ACC112 (cell line): ENCODE data around the gene LYAR.

Experiments used
- H2AFZ ChIP-seq: fragments of 200-600 bp; sonication (generic); one replicate; pipeline ENCODE4 v1.6.0; 2017; ENCODE audit warnings: antibody characterized with exemption, low read length; ENCODE audit not compliant: unreplicated experiment
- H3K27ac ChIP-seq: fragments of 200-600 bp; sonication (generic); 2 replicates; pipeline ENCODE4 v1.5.1; 2014; ENCODE audit warnings: low read depth, mild to moderate bottlenecking, antibody characterized with exemption, low read length, moderate library complexity
- H3K27me3 ChIP-seq: fragments of 200-600 bp; sonication (generic); 2 replicates; pipeline ENCODE4 v1.6.1; 2014; ENCODE audit warnings: mild to moderate bottlenecking, antibody characterized with exemption, low read length, moderate library complexity, mixed read lengths; ENCODE audit not compliant: insufficient read depth
- H3K36me3 ChIP-seq: fragments of 200-600 bp; sonication (generic); 2 replicates; pipeline ENCODE4 v1.6.1; 2016; ENCODE audit warnings: mild to moderate bottlenecking, antibody characterized with exemption, low read length, moderate library complexity, mixed read lengths; ENCODE audit not compliant: insufficient read depth
- H3K4me1 ChIP-seq: fragments of 200-600 bp; sonication (generic); one replicate; pipeline ENCODE4 v1.6.1; 2016; ENCODE audit warnings: low read length, mixed read lengths; ENCODE audit not compliant: insufficient read depth, unreplicated experiment, control insufficient read depth
- H3K4me3 ChIP-seq: fragments of 200-600 bp; sonication (generic); 2 replicates; pipeline ENCODE4 v1.5.1; 2014; ENCODE audit warnings: mild to moderate bottlenecking, low read depth, low read length
- H3K79me2 ChIP-seq: fragments of 200-600 bp; sonication (generic); one replicate; pipeline ENCODE4 v1.6.0; 2016; ENCODE audit warnings: low read length; ENCODE audit not compliant: control insufficient read depth, unreplicated experiment, insufficient read depth

Gene LYAR

GRCh38 chr4:4328206-4328605 lies 38.3 kb upstream of the LYAR start:
- no peaks in the 10 kb centered on the region for H3K36me3 ChIP-seq
- H3K4me1 ChIP-seq: no peaks in the 10 kb centered on the region
- H3K4me3 ChIP-seq: no peak overlapping the region
- no peak overlapping the region for H3K27ac ChIP-seq
- H2AFZ ChIP-seq: no peak overlapping the region
- no peaks in the 10 kb centered on the region for H3K79me2 ChIP-seq
- H3K27me3 ChIP-seq: no peaks in the 10 kb centered on the region

- Histone ChIP-seq H3K4me3 (no peak overlapping the region), H2AFZ (no peak overlapping the region), H3K79me2 (no peaks in the 10 kb centered on the region), H3K4me1 (no peaks in the 10 kb centered on the region), H3K36me3 (no peaks in the 10 kb centered on the region), H3K27me3 (no peaks in the 10 kb centered on the region), H3K27ac (no peak overlapping the region)
These were observed 37.7 kb upstream of the LYAR start for GRCh38 chr4:4327652-4328121.

GRCh38 chr4:4326166-4326565 lies 36.2 kb upstream of the LYAR start:
- Histone ChIP-seq H2AFZ (no peak overlapping the region), H3K36me3 (no peaks in the 10 kb centered on the region; the same call in 1 of the 2 replicates), H3K79me2 (no peaks in the 10 kb centered on the region), H3K4me1 (no peaks in the 10 kb centered on the region), H3K27ac (no peak overlapping the region), H3K4me3 (no peak overlapping the region), H3K27me3 (no peaks in the 10 kb centered on the region)

- Histone ChIP-seq H3K79me2 (no peaks in the 10 kb centered on the region), H3K27ac (no peak overlapping the region), H3K36me3 (no peaks in the 10 kb centered on the region; the same call in 1 of the 2 replicates), H2AFZ (no peak overlapping the region), H3K4me3 (no peak overlapping the region), H3K4me1 (no peaks in the 10 kb centered on the region), H3K27me3 (no peaks in the 10 kb centered on the region)
These were observed 35.4 kb upstream of the LYAR start for GRCh38 chr4:4325321-4325720.

GRCh38 chr4:4323705-4324534 lies 34.0 kb upstream of the LYAR start:
- no peaks in the 10 kb centered on the region for H3K79me2 ChIP-seq
- no peak overlapping the region for H2AFZ ChIP-seq
- H3K27ac ChIP-seq: no peak overlapping the region
- no peaks in the 10 kb centered on the region for H3K4me1 ChIP-seq
- H3K27me3 ChIP-seq: no peaks in the 10 kb centered on the region
- no peak overlapping the region for H3K4me3 ChIP-seq
- no peaks in the 10 kb centered on the region; the same call in 1 of the 2 replicates for H3K36me3 ChIP-seq

GRCh38 chr4:4321951-4322688 lies 32.2 kb upstream of the LYAR start:
- Histone ChIP-seq H3K27ac (no peak overlapping the region), H3K79me2 (no peaks in the 10 kb centered on the region), H3K27me3 (no peaks in the 10 kb centered on the region), H3K4me1 (no peaks in the 10 kb centered on the region), H2AFZ (no peak overlapping the region), H3K4me3 (no peak overlapping the region), H3K36me3 (no peaks in the 10 kb centered on the region; the same call in 1 of the 2 replicates)

- Histone ChIP-seq H3K27me3 (no peaks in the 10 kb centered on the region), H3K27ac (no peak overlapping the region), H3K79me2 (no peaks in the 10 kb centered on the region), H2AFZ (no peak overlapping the region), H3K4me3 (no peak overlapping the region), H3K4me1 (no peaks in the 10 kb centered on the region), H3K36me3 (no peaks in the 10 kb centered on the region; the same call in 1 of the 2 replicates)
These were observed 31.2 kb upstream of the LYAR start for GRCh38 chr4:4320951-4321714.

GRCh38 chr4:4320528-4320927 lies 30.6 kb upstream of the LYAR start:
- H2AFZ ChIP-seq: no peak overlapping the region
- no peak overlapping the region for H3K4me3 ChIP-seq
- no peaks in the 10 kb centered on the region for H3K4me1 ChIP-seq
- H3K27me3 ChIP-seq: no peaks in the 10 kb centered on the region
- H3K36me3 ChIP-seq: no peaks in the 10 kb centered on the region; the same call in 1 of the 2 replicates
- no peaks in the 10 kb centered on the region for H3K79me2 ChIP-seq
- H3K27ac ChIP-seq: no peak overlapping the region

- Histone ChIP-seq H3K4me1 (no peaks in the 10 kb centered on the region), H3K79me2 (no peaks in the 10 kb centered on the region), H3K36me3 (no peaks in the 10 kb centered on the region; the same call in 1 of the 2 replicates), H2AFZ (no peak overlapping the region), H3K27me3 (no peaks in the 10 kb centered on the region), H3K4me3 (no peak overlapping the region), H3K27ac (no peak overlapping the region)
These were observed 27.7 kb upstream of the LYAR start for GRCh38 chr4:4317496-4318232.

GRCh38 chr4:4316150-4316495 lies 26.2 kb upstream of the LYAR start:
- no peaks in the 10 kb centered on the region for H3K36me3 ChIP-seq
- H3K27ac ChIP-seq: no peak overlapping the region
- no peak overlapping the region for H2AFZ ChIP-seq
- no peaks in the 10 kb centered on the region for H3K79me2 ChIP-seq
- H3K4me1 ChIP-seq: no peaks in the 10 kb centered on the region
- no peak overlapping the region for H3K4me3 ChIP-seq
- H3K27me3 ChIP-seq: no peaks in the 10 kb centered on the region
